Measurements from ENCODE around the gene POLR3K. TPM values are rescaled to one million over a fixed set of nuclear protein-coding genes. Genes with fewer than 3 reads are reported as not detected.
A peak's percentile ranks its signal among the peaks of the same experiment; 100 is the strongest.

Gene POLR3K
- total RNA-seq, 1 experiment from 2014 or later = 53.6 TPM

GRCh38 chr16:50769-51591 lies 2.4 kb downstream of the POLR3K start:
- no peak overlapping the region for H3K4ac ChIP-seq (ENCODE audit: low read depth, low read length)
- peaks cover 2% of the 10 kb centered on the region; the same call in 1 of the 2 replicates for H3K79me2 ChIP-seq (ENCODE audit: insufficient read depth, low read length)
- no peak overlapping the region for H3T11ph ChIP-seq (ENCODE audit: low read length)
- no peak for DNase-seq
- no peak overlapping the region for H3K27ac ChIP-seq (ENCODE audit: insufficient read length, low read depth, low read length)
- Mint-ChIP-seq H3K4me3 (peak overlapping the region; percentile 69 to 100), H3K27ac (no peak overlapping the region; a peak in 1 of 7 replicates), H3K9me3 (peaks cover 3 to 8% of the 10 kb centered on the region in 2 experiments; a peak in 3 of 5 replicates), H3K36me3 (ENCODE audit: insufficient read depth in 1 of 3, low read depth in 3 of 3) (peaks cover 44 to 74% (median 60%) of the 10 kb centered on the region in 3 experiments), H3K4me1 (peaks cover 12 to 19% of the 10 kb centered on the region in 2 experiments), H3K27me3 (ENCODE audit: low read depth) (no peaks in the 10 kb centered on the region)
- H2BK5ac ChIP-seq (ENCODE audit: insufficient read length, low read length) = no peak overlapping the region
- no peak overlapping the region for H3K14ac ChIP-seq (ENCODE audit: insufficient read depth, low read length)
- no peak overlapping the region for H4K91ac ChIP-seq (ENCODE audit: insufficient read length, low read depth, low read length)
- TF ChIP-seq CTCF (conservative IDR thresholded peaks at IDR 0.05) = no peak
- H2BK12ac ChIP-seq (ENCODE audit: insufficient read length, low read depth, low read length) = no peak overlapping the region
- no peak overlapping the region for H2BK120ac ChIP-seq (ENCODE audit: low read depth, low read length, poor library complexity, severe bottlenecking)
- no peak overlapping the region for H3K4me2 ChIP-seq (ENCODE audit: insufficient read depth, insufficient read length, low read length)
- no peak overlapping the region for H2BK20ac ChIP-seq (ENCODE audit: low read depth, low read length, poor library complexity, severe bottlenecking)
- WGBS (ENCODE audit: extremely low coverage, insufficient read length, low lambda C conversion rate) = no CpG with 5 or more reads among the region's 15 CpGs
- H2AK5ac ChIP-seq (ENCODE audit: insufficient read length, low read length) = no peak overlapping the region
- no peak overlapping the region for H3K56ac ChIP-seq (ENCODE audit: insufficient read length, low read depth, low read length)
- H4K8ac ChIP-seq (replicated peaks; ENCODE audit: insufficient read length, low read depth, low read length) = no peak overlapping the region
- H3K9ac ChIP-seq (ENCODE audit: extremely low read depth, insufficient read length, low read length) = no peak overlapping the region
- H3K4me1 ChIP-seq (ENCODE audit: insufficient read depth, low read length) = no peaks in the 10 kb centered on the region
- no peaks in the 10 kb centered on the region for H3K9me3 ChIP-seq (ENCODE audit: control insufficient read depth, low read depth, low read length)
- peaks cover 2% of the 10 kb centered on the region for H3K79me1 ChIP-seq (ENCODE audit: insufficient read depth, low read depth, low read length, poor library complexity, severe bottlenecking)
- no peaks in the 10 kb centered on the region for H3K23me2 ChIP-seq (ENCODE audit: insufficient read length, low read depth, low read length, poor library complexity, severe bottlenecking)
- H2AFZ ChIP-seq (ENCODE audit: low read length) = no peak overlapping the region
- H3K27me3 ChIP-seq (ENCODE audit: insufficient read depth, low read length) = no peaks in the 10 kb centered on the region
- H3K23ac ChIP-seq (ENCODE audit: insufficient read length, low read depth, low read length) = no peak overlapping the region
- no peak overlapping the region for H2BK15ac ChIP-seq (ENCODE audit: low read depth, low read length)
- H4K5ac ChIP-seq (ENCODE audit: insufficient read length, low read depth, low read length) = no peak overlapping the region
- H3K18ac ChIP-seq (ENCODE audit: insufficient read length, low read depth, low read length) = no peak overlapping the region
- no peaks in the 10 kb centered on the region for H4K20me1 ChIP-seq (ENCODE audit: control insufficient read depth, insufficient read depth, insufficient read length)

Data from H9 (cell line).